Measurements from ENCODE around the gene OGDH.

OGDH gene

DNA sequence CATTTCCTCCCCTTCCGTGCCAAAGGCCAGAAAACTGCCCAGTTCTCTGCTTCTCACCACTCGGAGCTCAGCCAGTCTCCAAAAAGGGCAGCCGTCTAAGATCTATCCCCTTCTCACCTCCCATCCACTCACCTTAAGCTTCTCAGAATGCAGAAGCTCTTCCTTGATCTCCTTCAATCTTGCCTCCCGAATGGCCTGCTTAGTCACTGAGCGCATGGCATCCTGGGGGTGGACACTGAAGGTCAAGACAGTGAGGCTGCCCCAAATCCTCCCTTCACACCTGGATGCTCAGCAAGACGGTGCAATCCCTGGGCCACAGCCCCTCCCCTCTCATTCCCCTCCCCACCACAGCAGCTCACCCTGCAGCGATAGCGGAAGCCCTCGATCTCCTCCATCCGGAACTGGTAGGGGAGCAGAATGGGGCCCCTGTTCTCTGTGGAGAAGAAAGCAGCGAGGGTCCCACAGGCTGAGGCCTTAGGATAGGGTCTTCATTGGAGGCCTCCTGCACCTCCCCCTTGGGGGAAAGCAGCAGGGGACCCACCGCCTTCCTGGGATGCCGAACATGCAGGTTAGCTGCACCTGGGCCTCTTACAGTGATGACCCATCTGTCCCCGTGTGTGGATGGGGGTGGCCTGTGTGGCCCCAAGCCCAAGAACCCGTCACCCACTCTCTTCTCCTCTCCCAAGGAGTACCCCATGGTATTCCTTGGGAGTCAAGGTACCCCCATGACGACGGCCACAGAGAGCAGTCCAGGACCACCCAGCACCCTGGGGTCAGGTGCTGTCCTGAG lies 37.5 kb upstream of the OGDH start:
- TF ChIP-seq, protein P1, sequence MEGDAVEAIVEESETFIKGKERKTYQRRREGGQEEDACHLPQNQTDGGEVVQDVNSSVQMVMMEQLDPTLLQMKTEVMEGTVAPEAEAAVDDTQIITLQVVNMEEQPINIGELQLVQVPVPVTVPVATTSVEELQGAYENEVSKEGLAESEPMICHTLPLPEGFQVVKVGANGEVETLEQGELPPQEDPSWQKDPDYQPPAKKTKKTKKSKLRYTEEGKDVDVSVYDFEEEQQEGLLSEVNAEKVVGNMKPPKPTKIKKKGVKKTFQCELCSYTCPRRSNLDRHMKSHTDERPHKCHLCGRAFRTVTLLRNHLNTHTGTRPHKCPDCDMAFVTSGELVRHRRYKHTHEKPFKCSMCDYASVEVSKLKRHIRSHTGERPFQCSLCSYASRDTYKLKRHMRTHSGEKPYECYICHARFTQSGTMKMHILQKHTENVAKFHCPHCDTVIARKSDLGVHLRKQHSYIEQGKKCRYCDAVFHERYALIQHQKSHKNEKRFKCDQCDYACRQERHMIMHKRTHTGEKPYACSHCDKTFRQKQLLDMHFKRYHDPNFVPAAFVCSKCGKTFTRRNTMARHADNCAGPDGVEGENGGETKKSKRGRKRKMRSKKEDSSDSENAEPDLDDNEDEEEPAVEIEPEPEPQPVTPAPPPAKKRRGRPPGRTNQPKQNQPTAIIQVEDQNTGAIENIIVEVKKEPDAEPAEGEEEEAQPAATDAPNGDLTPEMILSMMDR (IDR thresholded peaks at IDR 0.05; ENCODE audit: control extremely low read depth, extremely low read depth, low read depth, missing control alignments): no peak
- ChIA-PET CTCF (interaction anchor here (0.6 to 5.6 kb wide), 4 partner anchors 136 to 328 kb away, joined by 3 to 65 read pairs (median 3); no protein-coding TSS in a partner anchor), POLR2A (interaction anchor here (1.1 kb wide), 1 partner anchor 10 kb away, joined by 3 read pairs; no protein-coding TSS in a partner anchor)
- no peak for DNase-seq (ENCODE audit: extremely low spot score)

DNA sequence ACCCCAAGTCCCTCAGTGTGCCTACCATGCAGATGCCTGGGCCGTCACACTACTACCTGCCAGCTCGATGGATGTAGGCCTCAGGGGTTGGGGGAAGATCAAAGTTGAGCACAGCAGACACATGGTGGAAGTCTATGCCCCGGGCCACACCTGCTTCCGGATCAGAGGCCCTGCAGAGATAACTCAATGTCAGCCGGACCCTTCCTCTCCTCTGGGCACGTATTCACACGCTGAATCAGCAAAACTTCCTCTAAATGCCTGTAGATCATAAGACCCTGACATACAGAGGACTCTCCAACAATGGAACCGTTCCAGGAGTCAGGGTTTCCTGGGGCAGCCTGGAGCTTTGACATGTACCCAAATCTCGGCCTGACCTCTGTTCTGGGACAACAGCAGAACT lies 36.5 kb upstream of the OGDH start:
- ChIA-PET CTCF (interaction anchor here (0.6 to 1.8 kb wide), 6 partner anchors 10 to 566 kb away, joined by 3 to 9 read pairs (median 4); no protein-coding TSS in a partner anchor), POLR2A (interaction anchor here (1.1 kb wide), 1 partner anchor 11 kb away, joined by 3 read pairs; no protein-coding TSS in a partner anchor)
- TF ChIP-seq, protein P1 (IDR thresholded peaks at IDR 0.05; ENCODE audit: control extremely low read depth, extremely low read depth, low read depth, missing control alignments): no peak
- no peak for DNase-seq (ENCODE audit: extremely low spot score)

DNA sequence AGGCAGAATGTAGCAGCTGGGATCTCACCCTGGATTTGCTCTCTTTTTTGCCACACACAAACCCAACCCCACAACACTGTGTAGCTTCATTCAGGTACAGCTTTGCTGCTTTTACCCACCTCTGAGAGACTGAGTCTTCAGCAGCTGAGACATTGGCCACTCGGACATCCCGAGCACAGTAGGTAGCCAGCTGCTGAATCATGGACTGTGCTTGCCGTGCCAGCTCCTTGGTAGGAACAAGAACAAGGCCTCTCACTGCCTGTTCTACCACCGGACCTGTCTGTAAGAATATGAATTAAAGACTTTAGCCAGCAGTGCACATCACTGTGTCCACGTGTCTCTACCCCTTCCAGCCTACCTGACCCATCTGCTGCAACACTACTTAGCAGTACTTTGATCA lies 33.7 kb upstream of the OGDH start:
- ChIA-PET POLR2A (interaction anchor here (0.7 to 0.9 kb wide), 2 partner anchors 12 to 224 kb away, joined by 3 read pairs; no protein-coding TSS in a partner anchor), CTCF (interaction anchor here (1.0 to 5.6 kb wide), 7 partner anchors 8 to 564 kb away, joined by 3 to 41 read pairs (median 6); partner anchors contain the start of gene TMED4)
- no peak for DNase-seq (ENCODE audit: extremely low spot score)
- TF ChIP-seq, protein P1 (IDR thresholded peaks at IDR 0.05; ENCODE audit: control extremely low read depth, extremely low read depth, low read depth, missing control alignments): no peak

DNA sequence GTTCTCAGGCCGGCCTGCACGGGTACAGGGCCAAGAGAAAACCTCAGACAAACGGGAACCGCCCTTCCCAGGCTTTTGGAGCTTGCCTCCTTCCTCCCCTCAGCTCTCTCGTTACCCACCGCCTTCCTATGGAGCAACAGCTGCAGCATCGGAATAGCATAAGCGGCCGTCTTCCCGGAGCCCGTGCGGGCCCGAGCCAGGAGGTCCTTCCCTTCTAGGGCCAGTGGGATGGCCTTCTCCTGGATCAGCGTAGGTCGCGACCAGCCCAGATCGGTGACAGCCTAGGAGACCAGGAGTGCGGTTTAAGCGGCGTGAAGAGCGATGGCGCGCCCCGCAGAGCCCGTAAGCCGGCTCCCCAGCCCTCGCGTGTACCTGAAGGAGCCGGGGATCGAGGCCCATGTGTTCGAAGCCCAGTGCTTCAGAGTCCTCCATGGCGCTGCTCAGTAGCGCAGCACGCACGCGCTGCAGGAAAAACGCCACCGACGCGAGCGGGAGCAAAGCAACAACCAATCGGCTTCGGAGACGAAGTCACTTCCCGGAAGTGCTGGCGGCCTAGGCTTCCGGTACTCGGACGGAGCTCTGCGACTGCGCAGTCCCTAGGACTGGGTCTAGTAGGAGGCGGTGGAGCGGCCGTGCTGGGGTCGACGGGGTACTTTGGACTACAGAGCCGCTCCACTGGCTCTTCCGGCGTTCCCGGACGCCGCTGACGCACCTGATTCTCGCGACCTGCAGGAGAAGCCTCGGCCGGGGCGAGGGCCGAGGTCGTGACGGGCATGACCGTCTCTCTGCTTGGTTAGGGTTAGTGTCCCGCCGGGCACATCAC lies 32.8 kb upstream of the OGDH start, which contains the start of gene DDX56:
Gene DDX56, minus strand, starts transcription at position 445 of the 823 bp plus-strand sequence. Its CDS starts 13 bp downstream, at position 432.
- ChIA-PET CTCF (interaction anchor here (0.8 to 5.6 kb wide), 8 partner anchors 8 to 378 kb away, joined by 3 to 41 read pairs (median 7); partner anchors contain the start of genes H2AZ2, TMED4 and YKT6), POLR2A (interaction anchor here (0.7 to 1.0 kb wide), 4 partner anchors 8 to 275 kb away, joined by 3 to 5 read pairs (median 3); no protein-coding TSS in a partner anchor)
- peak; percentile 96 for DNase-seq (ENCODE audit: extremely low spot score)
- TF ChIP-seq, protein P1 (IDR thresholded peaks at IDR 0.05; ENCODE audit: control extremely low read depth, extremely low read depth, low read depth, missing control alignments): no peak

DNA sequence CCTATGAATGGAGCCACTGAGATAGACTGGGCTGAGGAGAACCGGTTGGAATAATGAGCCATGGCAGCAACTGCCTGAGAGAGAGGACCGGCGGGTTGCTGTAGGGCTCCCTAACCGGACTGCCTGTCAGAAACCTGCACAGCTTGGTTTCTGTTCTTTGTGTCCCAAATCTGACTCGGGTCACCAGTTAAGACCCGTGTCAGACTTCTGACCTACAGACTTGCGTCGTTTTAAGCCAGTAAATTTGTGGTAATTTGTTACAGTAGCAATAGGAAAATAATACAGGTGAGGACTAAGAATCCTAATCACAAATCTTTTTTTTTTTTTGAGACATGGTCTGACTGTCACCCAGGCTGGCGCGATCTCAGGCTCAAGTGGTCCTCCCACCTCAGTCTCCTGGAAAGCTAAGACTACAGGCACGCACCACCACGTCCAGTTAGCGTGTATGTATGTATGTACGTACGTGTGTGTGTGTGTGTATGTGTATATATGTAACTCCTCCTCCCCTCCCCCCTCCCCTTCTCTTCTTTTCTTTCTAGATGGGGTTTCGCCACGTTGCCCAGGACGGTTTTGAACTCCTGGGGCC lies 32.0 kb upstream of the OGDH start:
- POLR2A ChIA-PET: interaction anchor here (0.9 to 2.0 kb wide), 4 partner anchors 9 to 274 kb away, joined by 3 to 6 read pairs (median 4); no protein-coding TSS in a partner anchor
- TF ChIP-seq, protein P1 (IDR thresholded peaks at IDR 0.05; ENCODE audit: control extremely low read depth, extremely low read depth, low read depth, missing control alignments): no peak
- DNase-seq (ENCODE audit: extremely low spot score): no peak
- CTCF ChIA-PET: interaction anchor here (0.8 to 5.6 kb wide), 5 partner anchors 9 to 373 kb away, joined by 3 to 41 read pairs (median 8); partner anchors contain the start of genes H2AZ2 and YKT6
